Right ventricle myocardium inferior (tissue), 1 donor: ENCODE measurements around the gene SHROOM2. TPM values are rescaled to one million over a fixed set of nuclear protein-coding genes. Genes with fewer than 3 reads are reported as not detected.

Experiments used
- ATAC-seq: fragments of 200-7000 bp; cut with Tn5 transposase; one replicate; pipeline ENCODE4 v1.9.1; 2020; ENCODE audit warnings: mild to moderate bottlenecking, moderate library complexity
- DNase-seq: peaks from one replicate; pipeline ENCODE4 v3.0.0; 2021; ENCODE audit errors: missing footprints
- intact Hi-C: fragments of 100-400 bp; cut with DNase I; formaldehyde crosslinking; loops from one replicate; pipeline ENCODE4 v1.11.0; 2022
- total RNA-seq: library from RNA; stranded (reverse); fragmentation: NEBNext Ultra II Directional; extraction: Animal tissue kit (Norgen Biotek cat#: 25700); gene quantifications from one replicate; pipeline ENCODE4 v1.2.1, GENCODE V29; 2021
- donor health status: DM: no; HTN: yes; CAD: no; lungs with severe emphysema.

The SHROOM2 gene
- total RNA-seq, 1 donor from 2014 or later, result 0.60 TPM

DNA sequence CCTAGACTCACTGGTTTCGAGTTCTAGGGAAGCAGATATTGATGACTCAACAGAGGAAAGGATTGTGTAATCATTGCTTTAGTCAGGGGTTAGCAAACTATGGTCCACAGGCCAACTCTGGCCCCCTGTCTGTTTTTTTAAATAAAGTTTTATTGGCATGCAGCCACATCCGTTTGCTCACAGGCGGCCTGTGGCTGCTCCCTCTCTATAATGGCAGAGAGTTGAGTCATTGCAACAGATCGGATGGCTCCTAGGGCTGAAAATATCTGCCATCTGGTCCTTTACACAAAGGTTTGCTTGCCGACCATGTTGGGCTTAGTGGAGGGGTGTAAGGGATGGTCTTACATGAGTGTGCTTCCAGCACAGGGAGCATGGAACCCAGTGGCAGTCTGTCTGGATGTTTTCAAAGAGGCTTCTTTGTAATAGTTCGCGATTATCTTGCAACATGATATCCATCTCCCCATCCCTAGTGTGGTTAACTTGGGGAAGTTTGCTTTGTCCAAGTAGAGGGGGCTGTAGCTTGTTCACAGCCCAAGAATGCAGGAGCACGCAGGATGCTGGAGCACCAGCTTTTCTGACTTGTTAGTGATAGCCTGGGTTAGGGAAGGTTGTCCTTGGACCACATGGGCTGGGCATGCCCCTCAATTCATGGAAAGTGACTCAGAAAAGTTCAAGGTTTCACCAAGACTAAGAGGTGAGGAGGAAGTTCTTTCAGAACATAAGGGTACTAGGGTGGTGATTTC, 121.6 kb downstream of the SHROOM2 start:
- DNase-seq, result no peak
- ATAC-seq, result no peak
- intact Hi-C loops, result no loop called here

DNA sequence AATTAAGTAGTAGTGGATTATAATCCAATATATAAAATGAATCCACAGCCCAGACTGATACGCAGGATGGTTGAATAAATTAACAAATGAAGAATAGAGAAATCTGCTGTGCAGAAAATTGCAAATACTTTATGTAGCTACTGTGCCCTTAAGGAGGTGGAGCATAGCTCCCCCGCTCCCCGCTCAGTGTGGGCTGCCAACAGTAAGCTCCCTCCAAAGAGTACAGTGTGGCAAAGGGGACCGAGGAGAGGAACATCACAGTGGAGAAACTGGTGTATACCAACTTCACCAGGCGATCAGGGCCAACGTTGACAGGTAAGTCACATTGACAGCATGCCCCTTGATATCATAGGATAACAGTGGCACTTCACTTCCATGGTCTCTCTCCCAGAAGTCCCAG, 123.0 kb downstream of the SHROOM2 start:
- ATAC-seq (no peak), DNase-seq (no peak)
- intact Hi-C loops, result no loop called here

DNA sequence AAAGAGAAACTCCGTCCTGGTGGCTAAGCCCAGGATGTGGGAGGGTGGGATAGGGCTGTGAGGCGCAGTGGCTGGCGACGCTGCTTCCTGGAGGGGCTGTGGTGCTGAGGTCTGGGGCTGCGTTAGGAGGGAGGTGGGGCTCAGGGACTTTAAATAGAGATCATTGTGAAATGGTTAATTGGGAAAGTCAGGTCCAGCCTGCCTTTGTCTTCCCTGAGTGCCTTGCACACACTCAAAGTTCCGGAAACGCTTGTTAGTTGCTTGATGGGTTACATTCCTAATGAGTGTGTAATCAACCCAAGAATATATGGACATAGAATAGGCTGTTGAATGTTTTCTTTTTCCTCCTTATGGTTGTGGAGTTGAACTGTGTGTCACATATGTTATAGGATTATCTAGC, 125.3 kb downstream of the SHROOM2 start:
- no peak for DNase-seq
- intact Hi-C loops, result no loop called here
- ATAC-seq, result no peak

DNA sequence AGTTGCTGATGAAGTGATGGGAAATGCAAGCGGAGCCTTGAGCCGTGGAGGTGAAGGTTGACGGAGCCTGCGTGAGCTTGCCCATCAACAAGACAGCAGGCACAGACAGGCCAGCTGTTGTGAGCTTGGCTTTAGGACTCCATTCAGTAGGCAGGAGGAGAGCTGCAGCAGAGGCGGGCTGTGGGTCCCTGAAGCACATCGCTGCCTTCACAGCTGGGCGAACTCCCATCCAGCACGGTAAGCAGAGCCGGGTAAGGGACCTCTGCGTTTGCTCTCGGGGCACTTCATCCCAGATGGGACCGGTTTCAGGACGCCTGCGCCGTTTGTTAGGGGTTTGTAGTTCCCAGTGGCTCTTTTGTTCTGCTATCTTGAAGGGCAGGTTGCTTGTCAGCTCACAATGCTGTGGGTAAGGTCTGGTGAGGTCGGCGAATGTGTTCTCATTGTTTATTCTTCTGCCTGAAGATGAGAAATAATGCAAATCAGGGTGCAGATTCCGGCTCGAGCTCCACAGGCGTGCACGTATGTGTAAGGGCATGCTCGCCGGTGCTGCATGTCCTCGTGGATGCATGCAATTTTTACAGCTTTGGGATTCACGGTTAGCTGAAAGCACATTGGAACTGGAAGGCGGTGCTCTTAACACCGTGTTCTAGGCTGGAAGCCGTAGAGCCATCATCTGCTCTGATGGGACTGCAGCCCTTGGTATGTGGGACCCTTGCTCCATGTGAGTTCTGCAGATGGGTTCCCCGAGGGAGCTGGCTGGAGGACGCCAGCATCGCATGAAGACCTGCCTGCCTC, 126.3 kb downstream of the SHROOM2 start:
- ATAC-seq (no peak), DNase-seq (no peak)
- intact Hi-C loops, result no loop called here

DNA sequence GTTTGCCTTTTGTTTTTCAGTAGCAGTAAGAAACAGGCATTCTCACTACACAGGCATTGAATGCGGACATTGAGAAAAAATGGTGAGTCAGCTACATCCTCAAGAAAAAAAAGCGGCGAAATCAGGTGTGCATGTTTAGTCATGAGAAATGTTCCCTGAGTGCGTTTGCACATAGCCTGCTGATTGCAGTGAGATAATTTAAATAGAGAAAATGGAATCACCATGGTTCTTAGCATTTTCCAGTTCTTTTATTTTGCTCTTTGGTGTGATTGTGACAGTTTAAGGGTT, 126.9 kb downstream of the SHROOM2 start:
- no peak for DNase-seq
- no peak for ATAC-seq
- intact Hi-C loops, result no loop called here

DNA sequence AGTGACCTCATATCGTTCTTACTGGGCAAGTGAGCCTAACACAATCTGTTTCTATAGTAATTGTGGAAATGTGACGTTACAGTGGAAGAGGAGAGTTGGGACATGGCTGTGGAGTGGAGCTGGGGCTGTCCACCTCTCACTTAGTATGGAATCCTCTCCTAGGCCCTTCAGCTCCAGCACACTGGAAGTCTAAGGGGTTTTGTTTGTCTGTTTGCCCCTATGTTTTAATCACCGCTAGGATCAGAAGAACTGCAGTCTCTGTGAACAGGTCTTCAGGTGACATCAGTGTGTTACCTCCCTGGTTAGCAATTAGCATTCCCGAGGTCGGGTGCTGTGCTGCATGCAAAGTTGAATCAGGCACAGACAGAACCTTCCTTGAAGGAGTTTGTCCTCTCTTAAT, 131.6 kb downstream of the SHROOM2 start:
- no peak for DNase-seq
- ATAC-seq, result no peak
- intact Hi-C loops, result no loop called here

DNA sequence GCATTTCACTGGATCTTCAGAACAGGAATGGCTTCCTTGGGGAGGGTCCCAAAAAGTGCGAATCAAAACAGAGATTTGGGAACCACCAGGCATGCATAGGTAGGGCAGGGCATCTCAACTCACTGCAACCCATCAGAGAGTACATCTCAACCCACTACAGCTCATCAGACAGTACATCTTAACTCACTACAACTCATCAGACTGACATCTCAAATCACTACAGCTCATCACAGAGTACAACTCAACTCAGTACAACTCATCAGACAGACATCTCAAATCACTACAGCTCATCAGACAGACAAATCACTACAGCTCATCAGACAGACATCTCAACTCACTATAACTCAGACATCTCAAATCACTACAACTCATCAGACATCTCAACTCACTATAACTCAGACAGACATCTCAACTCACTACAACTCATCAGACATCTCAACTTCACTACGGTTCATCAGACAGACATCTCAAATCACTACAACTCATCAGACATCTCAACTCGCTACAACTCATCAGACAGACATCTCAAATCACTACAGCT, 133.5 kb downstream of the SHROOM2 start:
- intact Hi-C loops, result no loop called here
- ATAC-seq, result no peak
- no peak for DNase-seq

DNA sequence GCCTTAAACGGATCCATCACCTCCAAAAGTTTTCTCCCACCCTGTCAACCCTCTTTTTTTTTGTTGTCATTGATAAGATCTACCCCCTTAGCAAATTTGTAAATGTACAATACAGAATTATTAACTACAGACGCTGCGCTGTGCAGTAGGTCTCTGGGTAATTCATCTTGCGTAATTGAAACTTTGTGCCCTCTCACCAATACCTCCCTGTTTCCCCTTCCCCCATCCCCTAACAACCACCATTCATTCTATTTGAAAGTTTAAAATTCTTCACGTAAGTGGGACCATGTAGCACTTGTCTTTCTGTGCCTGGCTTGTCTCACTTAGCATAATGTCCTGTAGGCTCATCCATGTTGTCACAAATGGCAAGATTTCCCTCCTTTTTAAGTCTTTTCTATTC, 135.2 kb downstream of the SHROOM2 start:
- ATAC-seq (no peak), DNase-seq (no peak)
- intact Hi-C loops, result no loop called here

DNA sequence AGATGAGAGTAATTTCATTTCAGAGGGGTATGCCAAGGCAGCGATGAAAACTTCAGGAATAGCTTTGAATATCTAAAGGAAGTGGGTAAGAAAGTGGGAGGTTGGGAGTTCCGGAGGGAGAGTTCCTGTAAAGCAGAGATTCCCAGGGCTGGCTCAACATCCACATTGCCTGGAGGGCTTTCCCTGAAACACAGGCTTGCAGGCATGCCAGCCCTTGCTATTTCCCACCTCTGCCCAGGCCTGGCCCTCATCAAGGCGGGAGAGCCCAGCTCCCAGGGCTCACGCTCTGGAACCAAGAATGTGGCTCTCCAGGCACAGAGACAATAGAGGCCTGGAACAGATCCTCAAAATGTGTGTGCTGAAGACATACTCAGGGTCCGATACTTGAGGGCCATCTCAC, 137.1 kb downstream of the SHROOM2 start:
- DNase-seq, result no peak
- intact Hi-C loops, result no loop called here
- ATAC-seq, result no peak

DNA sequence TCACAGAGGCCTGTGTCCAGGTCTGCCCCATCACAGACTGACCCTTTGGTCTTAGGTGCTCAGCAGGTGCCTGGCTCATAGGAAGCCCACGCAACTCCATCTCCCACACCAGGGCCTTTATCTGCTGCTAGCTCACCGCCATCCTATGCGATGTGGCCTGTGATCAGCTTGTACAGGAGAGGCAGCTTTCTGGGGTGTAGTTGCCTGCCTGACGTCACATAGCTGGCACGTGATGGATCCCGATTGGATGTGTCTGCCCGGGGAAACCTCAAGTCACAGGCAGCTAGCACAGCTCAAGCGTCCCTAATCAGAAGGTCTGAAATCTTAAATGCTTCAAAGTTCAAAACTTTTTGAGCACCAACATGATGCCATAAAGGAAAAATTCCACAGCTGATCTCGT, 139.8 kb downstream of the SHROOM2 start:
- ATAC-seq (no peak), DNase-seq (no peak)
- intact Hi-C loops, result no loop called here

DNA sequence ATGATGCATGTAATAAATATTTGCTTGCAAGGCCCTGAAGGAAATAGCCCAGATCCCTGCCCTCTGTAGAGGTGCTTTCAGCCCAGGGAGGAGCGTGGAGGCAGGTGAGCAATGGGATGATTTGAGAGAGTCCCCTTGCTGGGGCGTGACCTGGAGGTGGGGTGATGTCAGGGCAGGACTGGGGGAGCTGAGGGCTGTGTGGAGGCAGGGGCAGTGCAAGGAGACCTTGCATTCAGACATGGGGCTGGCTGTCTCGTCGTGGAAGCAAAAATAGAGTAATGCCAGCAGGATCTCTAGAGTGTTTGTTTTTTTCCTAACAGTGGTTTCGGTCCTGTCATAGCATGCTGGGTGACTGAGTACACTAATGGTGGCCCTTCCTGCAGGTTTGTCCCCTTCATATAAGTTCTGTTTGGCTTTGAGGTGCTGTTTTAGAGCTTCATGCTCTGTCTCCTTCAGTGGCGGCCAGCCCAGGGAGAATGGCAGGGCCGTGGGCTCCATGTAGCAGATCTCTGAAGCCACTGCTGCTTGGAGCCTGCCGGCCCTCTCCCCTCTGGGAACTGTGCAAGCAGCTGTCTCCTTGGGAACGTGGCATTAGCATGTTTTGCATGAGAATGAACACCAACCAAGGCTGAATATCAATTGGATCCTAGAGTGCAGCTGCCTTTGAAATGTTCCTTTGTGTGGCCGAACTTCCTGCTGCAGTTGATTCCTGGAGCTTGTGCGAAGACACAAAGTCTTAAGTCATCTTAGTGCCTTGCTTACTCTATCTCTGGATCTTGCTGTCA, 141.7 kb downstream of the SHROOM2 start:
- ATAC-seq (no peak), DNase-seq (no peak)
- intact Hi-C loops, result no loop called here

DNA sequence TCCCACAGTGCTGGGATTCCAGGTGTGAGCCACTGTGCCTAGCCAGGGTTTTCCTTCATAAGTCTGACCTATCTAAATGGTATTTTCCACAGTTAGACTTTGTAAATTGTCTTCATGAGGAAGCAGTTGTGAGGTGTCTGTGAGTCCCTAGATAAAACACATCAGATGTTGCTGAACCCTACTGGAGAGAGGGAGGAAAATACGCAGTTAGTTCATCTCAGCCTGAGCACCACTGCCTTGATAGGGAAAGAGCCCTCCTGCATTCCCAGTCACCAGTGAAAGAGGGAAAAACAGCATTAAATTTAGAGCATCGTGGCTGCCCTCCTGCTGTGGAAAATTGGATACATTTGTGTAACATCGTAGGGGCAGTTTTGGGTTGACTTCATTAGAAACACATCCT, 149.2 kb downstream of the SHROOM2 start:
- ATAC-seq (no peak), DNase-seq (no peak)
- intact Hi-C loops, result no loop called here

DNA sequence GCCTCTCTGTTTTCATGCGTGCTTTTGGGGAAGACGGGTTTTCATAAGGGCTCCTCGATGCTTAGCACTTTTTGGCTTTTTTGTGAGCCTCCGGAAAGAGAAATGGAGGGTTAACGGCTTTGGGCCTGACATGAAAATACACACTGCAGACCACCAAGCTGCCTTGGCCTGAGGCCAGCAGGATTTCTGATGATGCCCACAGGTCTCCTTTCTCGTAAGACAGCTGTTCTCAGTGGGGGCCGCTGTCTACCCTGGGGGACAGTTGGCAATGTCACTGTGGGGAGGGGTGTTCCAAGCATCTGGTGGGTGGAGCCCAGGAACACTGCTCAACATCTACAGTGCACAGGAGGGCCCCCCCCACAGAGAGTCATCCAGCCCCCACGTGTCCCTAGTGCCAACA, 151.5 kb downstream of the SHROOM2 start:
- ATAC-seq (no peak), DNase-seq (no peak)
- intact Hi-C loops, result no loop called here

DNA sequence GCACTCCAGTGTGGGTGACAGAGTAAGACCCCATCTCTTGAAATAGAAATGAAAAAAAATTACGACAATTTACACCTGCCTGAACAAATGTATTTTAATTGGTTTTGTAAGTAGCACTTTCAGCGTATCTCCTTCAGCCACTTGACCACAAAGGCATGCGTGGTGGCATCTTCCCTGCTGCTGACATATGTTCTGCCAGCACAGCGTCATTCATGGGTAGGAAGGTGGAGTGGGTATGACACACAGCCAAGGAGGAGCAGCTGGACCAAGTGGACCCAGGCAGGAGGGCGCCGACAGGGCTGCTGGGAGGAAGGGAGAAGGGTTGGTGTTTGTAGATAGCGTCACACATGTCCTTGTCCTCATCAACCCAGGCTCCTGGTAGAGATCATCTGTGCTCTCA, 152.3 kb downstream of the SHROOM2 start:
- intact Hi-C loops, result no loop called here
- ATAC-seq (no peak), DNase-seq (no peak)

DNA sequence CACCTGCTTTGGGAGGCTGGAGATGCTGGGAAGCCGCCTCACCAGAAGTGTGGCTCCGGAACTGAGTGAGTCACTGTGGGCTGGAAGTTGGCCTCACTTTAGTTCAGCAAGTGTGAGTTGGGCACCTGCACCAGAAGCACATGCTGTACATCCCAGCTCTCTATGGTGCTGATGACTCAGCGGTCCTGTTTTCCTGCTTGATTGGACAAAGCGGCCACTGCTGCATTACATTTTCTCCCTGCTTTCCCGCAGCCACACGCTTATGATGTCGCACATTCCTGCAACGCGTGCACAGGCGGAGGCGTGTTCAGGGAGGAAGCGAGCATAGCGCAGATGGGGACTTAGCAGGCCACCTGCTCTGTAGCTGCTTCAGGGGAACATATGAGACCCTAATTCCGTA, 154.2 kb downstream of the SHROOM2 start:
- intact Hi-C loops, result no loop called here
- ATAC-seq, result no peak
- DNase-seq, result no peak

DNA sequence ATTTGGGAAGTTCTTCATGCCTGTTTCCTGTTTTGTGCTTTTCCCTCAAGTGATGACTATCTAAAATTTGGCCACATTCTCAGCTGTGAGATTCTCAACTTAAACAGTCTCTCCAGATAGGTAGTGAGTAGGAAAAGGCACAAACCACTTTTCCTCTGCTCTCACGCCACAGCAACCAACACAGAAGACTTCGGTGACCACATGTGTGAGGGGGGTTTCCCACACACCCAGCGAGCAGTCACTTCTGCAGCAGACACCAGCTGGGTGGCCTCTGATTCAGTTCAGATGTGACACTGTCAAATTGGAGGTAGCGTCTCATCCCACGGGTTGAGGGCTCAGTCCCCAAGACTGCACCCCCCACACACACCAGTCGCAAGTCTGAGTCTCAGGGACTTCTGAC, 155.9 kb downstream of the SHROOM2 start:
- ATAC-seq (no peak), DNase-seq (no peak)
- intact Hi-C loops, result no loop called here

DNA sequence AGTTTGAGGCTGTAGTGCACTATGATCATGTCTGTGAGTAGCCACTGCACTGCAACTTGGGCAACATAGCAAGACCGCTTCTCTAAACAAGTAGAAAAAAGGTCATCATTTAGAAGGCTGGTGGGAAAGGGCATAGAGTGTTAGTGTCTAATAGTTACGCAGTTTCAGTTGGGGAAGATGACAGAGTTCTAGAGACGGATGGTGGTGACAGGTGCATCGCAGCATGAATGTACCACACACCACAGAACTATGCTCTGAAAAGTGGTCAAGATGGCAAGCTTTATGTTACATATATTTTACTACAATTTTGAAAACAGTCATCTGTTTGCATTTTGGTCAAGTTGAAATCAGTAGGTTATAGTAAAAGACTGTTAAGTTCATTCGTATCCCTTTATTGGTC, 157.2 kb downstream of the SHROOM2 start:
- ATAC-seq, result no peak
- intact Hi-C loops, result no loop called here
- no peak for DNase-seq

DNA sequence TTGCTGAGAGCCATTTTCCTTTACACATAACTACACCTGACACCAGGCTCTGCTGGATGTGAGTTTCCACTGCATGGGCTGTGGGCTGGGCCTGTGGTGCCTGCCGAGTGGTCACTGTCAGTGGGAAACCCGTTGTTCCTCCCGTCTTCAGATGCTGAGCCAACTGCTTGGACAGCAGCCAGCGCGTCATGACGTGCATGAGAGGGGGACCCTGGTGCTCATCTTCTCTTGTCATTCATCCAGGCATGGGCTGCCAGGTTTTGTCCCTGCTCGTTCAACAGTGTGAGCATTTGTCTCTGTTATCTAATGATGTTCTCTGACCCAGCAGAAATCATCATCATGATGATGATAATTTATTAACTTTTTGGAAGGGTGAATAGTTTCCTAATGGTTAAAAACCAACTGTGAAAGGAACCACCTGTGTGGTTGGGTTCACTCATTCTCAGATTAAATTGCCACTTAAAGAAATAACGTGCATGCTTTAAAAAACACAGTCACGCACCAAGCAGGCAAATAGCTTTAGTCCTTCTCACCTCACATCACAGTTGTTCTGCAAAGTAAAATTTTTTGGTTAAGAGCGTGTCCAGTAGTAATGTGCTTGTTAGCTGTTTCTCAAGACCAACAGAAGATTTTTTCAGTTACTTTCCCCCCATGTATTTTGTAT, 161.0 kb downstream of the SHROOM2 start:
- no peak for ATAC-seq
- intact Hi-C loops, result no loop called here
- DNase-seq, result no peak

DNA sequence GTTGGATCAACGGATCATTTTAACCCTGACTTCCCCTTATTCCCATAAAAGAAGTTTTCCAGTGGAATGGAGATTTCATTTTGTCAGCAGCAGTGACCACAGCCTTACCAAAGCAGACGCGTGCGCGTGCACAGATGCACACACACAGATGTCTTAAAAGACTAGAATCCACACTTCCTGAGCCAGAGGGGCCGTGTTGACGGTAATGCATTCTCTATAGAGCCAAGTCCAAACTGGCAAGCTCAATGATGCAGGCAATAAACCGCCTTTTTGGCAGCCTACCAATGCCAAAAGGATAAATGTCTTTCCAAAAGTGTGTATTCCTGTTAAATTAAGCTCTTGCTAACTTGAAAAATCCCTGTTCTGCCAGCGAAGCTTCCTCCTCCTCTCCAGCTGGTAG, 162.2 kb downstream of the SHROOM2 start:
- DNase-seq (no peak), ATAC-seq (no peak)
- intact Hi-C loops, result no loop called here
